ENCODE results near the gene MLLT1. TPM values are rescaled to one million over a fixed set of nuclear protein-coding genes. Genes with fewer than 3 reads are reported as not detected.
"Not testable (repeated sequence)": the region's sequence is repeated elsewhere in the genome, so short reads cannot be mapped to it uniquely, and the experiment has no call there.

MLLT1 gene
- 10 to 100 TPM; 31.3 to 51.8 TPM for total RNA-seq

GRCh38 chr19:6279931-6280591 is at the start of gene MLLT1:
TSS of gene MLLT1 (minus strand) at chr19:6279975. CDS start at chr19:6279784, 191 bp downstream.
- Mint-ChIP-seq H3K36me3 (ENCODE audit: low read depth) (peaks cover 16% of the 10 kb centered on the region), H3K27ac (peak within 1 kb of the TSS; percentile 94), H3K27me3 (no peaks in the 10 kb centered on the region), H3K4me3 (peak within 1 kb of the TSS; percentile 94), H3K9me3 (no peaks in the 10 kb centered on the region), H3K4me1 (peaks cover 24% of the 10 kb centered on the region)
- peak; percentile 99 for ATAC-seq (replicated peaks)

GRCh38 chr19:6326815-6327214 is 47.0 kb upstream of the MLLT1 start:
- Mint-ChIP-seq H3K36me3 (ENCODE audit: low read depth) (no peaks in the 10 kb centered on the region), H3K4me1 (no peaks in the 10 kb centered on the region), H3K9me3 (no peaks in the 10 kb centered on the region), H3K27me3 (no peaks in the 10 kb centered on the region), H3K27ac (no peak overlapping the region), H3K4me3 (no peak overlapping the region)
- no peak for ATAC-seq (replicated peaks)

- no peak for ATAC-seq (replicated peaks)
- Mint-ChIP-seq H3K4me1 (no peaks in the 10 kb centered on the region), H3K36me3 (ENCODE audit: low read depth) (no peaks in the 10 kb centered on the region), H3K9me3 (no peaks in the 10 kb centered on the region), H3K27me3 (no peaks in the 10 kb centered on the region), H3K4me3 (no peak overlapping the region), H3K27ac (no peak overlapping the region)
Measured at GRCh38 chr19:6325614-6326013, 45.8 kb upstream of the MLLT1 start.

GRCh38 chr19:6324757-6325156 is 45.0 kb upstream of the MLLT1 start:
- Mint-ChIP-seq H3K27ac (no peak overlapping the region), H3K9me3 (no peaks in the 10 kb centered on the region)

GRCh38 chr19:6322284-6322683 is 42.5 kb upstream of the MLLT1 start:
- Mint-ChIP-seq H3K27ac (peak overlapping the region; percentile 62), H3K36me3 (ENCODE audit: low read depth) (no peaks in the 10 kb centered on the region), H3K4me1 (no peaks in the 10 kb centered on the region), H3K27me3 (no peaks in the 10 kb centered on the region), H3K4me3 (no peak overlapping the region), H3K9me3 (no peaks in the 10 kb centered on the region)
- no peak for ATAC-seq (replicated peaks)

More at GRCh38 chr19:6324757-6325156, 45.0 kb upstream of the MLLT1 start:
- Mint-ChIP-seq H3K36me3 (ENCODE audit: low read depth) (no peaks in the 10 kb centered on the region), H3K27me3 (no peaks in the 10 kb centered on the region), H3K4me3 (no peak overlapping the region), H3K4me1 (no peaks in the 10 kb centered on the region)
- no peak for ATAC-seq (replicated peaks)

GRCh38 chr19:6319376-6319775 is 39.6 kb upstream of the MLLT1 start:
- H3K36me3 Mint-ChIP-seq (ENCODE audit: low read depth): no peaks in the 10 kb centered on the region
- H3K27me3 Mint-ChIP-seq: no peaks in the 10 kb centered on the region
- no peaks in the 10 kb centered on the region for H3K9me3 Mint-ChIP-seq
- no peaks in the 10 kb centered on the region for H3K4me1 Mint-ChIP-seq
- no peak for ATAC-seq (replicated peaks)
- H3K4me3 Mint-ChIP-seq: no peak overlapping the region
- H3K27ac Mint-ChIP-seq: no peak overlapping the region

- Mint-ChIP-seq H3K4me1 (no peaks in the 10 kb centered on the region), H3K4me3 (no peak overlapping the region), H3K27me3 (no peaks in the 10 kb centered on the region), H3K9me3 (no peaks in the 10 kb centered on the region), H3K36me3 (ENCODE audit: low read depth) (no peaks in the 10 kb centered on the region), H3K27ac (peak overlapping the region; percentile 0)
- ATAC-seq (replicated peaks): peak; percentile 99
Measured at GRCh38 chr19:6318772-6319171, 39.0 kb upstream of the MLLT1 start.

- not testable (repeated sequence) for ATAC-seq (replicated peaks)
Measured at GRCh38 chr19:6315646-6316045, 35.9 kb upstream of the MLLT1 start.

GRCh38 chr19:6313398-6313969 is 33.7 kb upstream of the MLLT1 start:
- H3K4me3 Mint-ChIP-seq: no peak overlapping the region
- no peaks in the 10 kb centered on the region for H3K9me3 Mint-ChIP-seq
- no peaks in the 10 kb centered on the region for H3K36me3 Mint-ChIP-seq (ENCODE audit: low read depth)
- no peaks in the 10 kb centered on the region for H3K4me1 Mint-ChIP-seq
- ATAC-seq (replicated peaks): no peak
- H3K27me3 Mint-ChIP-seq: no peaks in the 10 kb centered on the region
- no peak overlapping the region for H3K27ac Mint-ChIP-seq

More at GRCh38 chr19:6315646-6316045, 35.9 kb upstream of the MLLT1 start:
- H3K36me3 Mint-ChIP-seq (ENCODE audit: low read depth); H3K27me3 Mint-ChIP-seq; H3K4me3 Mint-ChIP-seq; H3K27ac Mint-ChIP-seq; H3K4me1 Mint-ChIP-seq; H3K9me3 Mint-ChIP-seq: not testable (repeated sequence)

- H3K9me3 Mint-ChIP-seq: no peaks in the 10 kb centered on the region
- no peak overlapping the region for H3K4me3 Mint-ChIP-seq
- ATAC-seq (replicated peaks): no peak
- H3K27ac Mint-ChIP-seq: no peak overlapping the region
- H3K27me3 Mint-ChIP-seq: no peaks in the 10 kb centered on the region
- H3K36me3 Mint-ChIP-seq (ENCODE audit: low read depth): no peaks in the 10 kb centered on the region
- no peaks in the 10 kb centered on the region for H3K4me1 Mint-ChIP-seq
Measured at GRCh38 chr19:6312018-6312417, 32.2 kb upstream of the MLLT1 start.

- H3K9me3 Mint-ChIP-seq: peaks cover 4% of the 10 kb centered on the region
- ATAC-seq (replicated peaks): no peak
- no peaks in the 10 kb centered on the region for H3K4me1 Mint-ChIP-seq
- no peaks in the 10 kb centered on the region for H3K36me3 Mint-ChIP-seq (ENCODE audit: low read depth)
- no peak overlapping the region for H3K4me3 Mint-ChIP-seq
- no peaks in the 10 kb centered on the region for H3K27me3 Mint-ChIP-seq
- no peak overlapping the region for H3K27ac Mint-ChIP-seq
Measured at GRCh38 chr19:6298413-6298812, 18.6 kb upstream of the MLLT1 start.

- Mint-ChIP-seq H3K36me3 (ENCODE audit: low read depth) (no peaks in the 10 kb centered on the region), H3K4me3 (no peak overlapping the region), H3K4me1 (no peaks in the 10 kb centered on the region), H3K9me3 (peaks cover 4% of the 10 kb centered on the region), H3K27ac (no peak overlapping the region), H3K27me3 (no peaks in the 10 kb centered on the region)
- no peak for ATAC-seq (replicated peaks)
Measured at GRCh38 chr19:6297202-6297601, 17.4 kb upstream of the MLLT1 start.

- H3K4me1 Mint-ChIP-seq: no peaks in the 10 kb centered on the region
- H3K36me3 Mint-ChIP-seq (ENCODE audit: low read depth): no peaks in the 10 kb centered on the region
- peaks cover 12% of the 10 kb centered on the region for H3K9me3 Mint-ChIP-seq
- H3K27ac Mint-ChIP-seq: no peak overlapping the region
- no peak for ATAC-seq (replicated peaks)
- no peak overlapping the region for H3K4me3 Mint-ChIP-seq
- no peaks in the 10 kb centered on the region for H3K27me3 Mint-ChIP-seq
Measured at GRCh38 chr19:6292006-6292405, 12.2 kb upstream of the MLLT1 start.

- no peak for ATAC-seq (replicated peaks)
- Mint-ChIP-seq H3K4me1 (no peaks in the 10 kb centered on the region), H3K4me3 (no peak overlapping the region), H3K36me3 (ENCODE audit: low read depth) (no peaks in the 10 kb centered on the region), H3K9me3 (peaks cover 8% of the 10 kb centered on the region), H3K27me3 (no peaks in the 10 kb centered on the region), H3K27ac (no peak overlapping the region)
Measured at GRCh38 chr19:6288737-6289136, 9.0 kb upstream of the MLLT1 start.

- no peak for ATAC-seq (replicated peaks)
- Mint-ChIP-seq H3K27me3 (no peaks in the 10 kb centered on the region), H3K4me1 (no peaks in the 10 kb centered on the region), H3K9me3 (peaks cover 8% of the 10 kb centered on the region), H3K36me3 (ENCODE audit: low read depth) (no peaks in the 10 kb centered on the region), H3K4me3 (no peak overlapping the region), H3K27ac (no peak overlapping the region)
Measured at GRCh38 chr19:6287269-6287885, 7.6 kb upstream of the MLLT1 start.
